Measurements from ENCODE around the gene FRYL. TPM values are rescaled to one million over a fixed set of nuclear protein-coding genes. Genes with fewer than 3 reads are reported as not detected.
"Not testable (repeated sequence)": the region's sequence is repeated elsewhere in the genome, so short reads cannot be mapped to it uniquely, and the experiment has no call there.

The FRYL gene
- polyA plus RNA-seq, 4 donors = 17.0 to 78.4 (median 21.4) TPM

- H3K27ac ChIP-seq (ENCODE audit: low read depth in 1 of 3, low read length in 2 of 3) = no peak overlapping the region
- FAIRE-seq (no peak), DNase-seq (no peak)
- H3K4me1 ChIP-seq (ENCODE audit: control insufficient read depth in 3 of 3, insufficient read depth in 2 of 3, low read depth in 1 of 3, low read length in 2 of 3) = no peaks in the 10 kb centered on the region
- no peaks in the 10 kb centered on the region for H3K27me3 ChIP-seq (ENCODE audit: control insufficient read depth in 3 of 3, insufficient read depth in 3 of 3, low read length in 3 of 3)
- no peak overlapping the region for H3K4me3 ChIP-seq (ENCODE audit: low read depth in 1 of 3, low read length in 3 of 3)
- 87 to 92% (median 89%) methylated on average over 8 of the region's 8 CpGs for WGBS, 3 donors
- H3K36me3 ChIP-seq (ENCODE audit: control insufficient read depth in 3 of 3, insufficient read depth in 2 of 3, low read depth in 1 of 3, low read length in 3 of 3) = no peaks in the 10 kb centered on the region
- H3K9me3 ChIP-seq (ENCODE audit: control insufficient read depth in 2 of 2, insufficient read depth in 1 of 2, low read depth in 1 of 2, low read length in 1 of 2) = no peaks in the 10 kb centered on the region
These were observed 24.7 kb upstream of the FRYL start for GRCh38 chr4:48804584-48805301.

GRCh38 chr4:48801016-48801715, 21.1 kb upstream of the FRYL start:
- Histone ChIP-seq H3K27ac (ENCODE audit: low read depth in 1 of 3, low read length in 2 of 3) (no peak overlapping the region), H3K4me3 (ENCODE audit: low read depth in 1 of 3, low read length in 3 of 3) (no peak overlapping the region), H3K4me1 (ENCODE audit: control insufficient read depth in 3 of 3, insufficient read depth in 2 of 3, low read depth in 1 of 3, low read length in 2 of 3) (no peaks in the 10 kb centered on the region), H3K27me3 (ENCODE audit: control insufficient read depth in 3 of 3, insufficient read depth in 3 of 3, low read length in 3 of 3) (no peaks in the 10 kb centered on the region), H3K36me3 (ENCODE audit: control insufficient read depth in 3 of 3, insufficient read depth in 2 of 3, low read depth in 1 of 3, low read length in 3 of 3) (no peaks in the 10 kb centered on the region), H3K9me3 (ENCODE audit: control insufficient read depth in 2 of 2, insufficient read depth in 1 of 2, low read depth in 1 of 2, low read length in 1 of 2) (no peaks in the 10 kb centered on the region)
- FAIRE-seq (no peak), DNase-seq (no peak)
- WGBS, 3 donors = 13 to 53% (median 43%) methylated on average over 3 of the region's 3 CpGs

GRCh38 chr4:48800155-48800554, 20.1 kb upstream of the FRYL start:
- not testable (repeated sequence) for DNase-seq; H3K36me3 ChIP-seq (ENCODE audit: control insufficient read depth in 3 of 3, insufficient read depth in 2 of 3, low read depth in 1 of 3, low read length in 3 of 3); FAIRE-seq; H3K27me3 ChIP-seq (ENCODE audit: control insufficient read depth in 3 of 3, insufficient read depth in 3 of 3, low read length in 3 of 3); H3K27ac ChIP-seq (ENCODE audit: low read depth in 1 of 3, low read length in 2 of 3); H3K4me3 ChIP-seq (ENCODE audit: low read depth in 1 of 3, low read length in 3 of 3); H3K9me3 ChIP-seq (ENCODE audit: control insufficient read depth in 2 of 2, insufficient read depth in 1 of 2, low read depth in 1 of 2, low read length in 1 of 2); H3K4me1 ChIP-seq (ENCODE audit: control insufficient read depth in 3 of 3, insufficient read depth in 2 of 3, low read depth in 1 of 3, low read length in 2 of 3)
- WGBS, 3 donors = 72 to 92% (median 81%) methylated on average over 2 of the region's 2 CpGs

- H3K4me3 ChIP-seq (ENCODE audit: low read depth in 1 of 3, low read length in 3 of 3) = no peak overlapping the region
- no peak for FAIRE-seq
These were observed 19.1 kb upstream of the FRYL start for GRCh38 chr4:48799157-48799556.

GRCh38 chr4:48798117-48798516, 18.0 kb upstream of the FRYL start:
- DNase-seq = no peak
- FAIRE-seq = no peak
- Histone ChIP-seq H3K4me1 (ENCODE audit: control insufficient read depth in 3 of 3, insufficient read depth in 2 of 3, low read depth in 1 of 3, low read length in 2 of 3) (no peaks in the 10 kb centered on the region), H3K36me3 (ENCODE audit: control insufficient read depth in 3 of 3, insufficient read depth in 2 of 3, low read depth in 1 of 3, low read length in 3 of 3) (no peaks in the 10 kb centered on the region), H3K9me3 (ENCODE audit: control insufficient read depth in 2 of 2, insufficient read depth in 1 of 2, low read depth in 1 of 2, low read length in 1 of 2) (no peaks in the 10 kb centered on the region), H3K27ac (ENCODE audit: low read depth in 1 of 3, low read length in 2 of 3) (no peak overlapping the region), H3K4me3 (ENCODE audit: low read depth in 1 of 3, low read length in 3 of 3) (no peak overlapping the region), H3K27me3 (ENCODE audit: control insufficient read depth in 3 of 3, insufficient read depth in 3 of 3, low read length in 3 of 3) (no peaks in the 10 kb centered on the region)
- 87 to 91% (median 87%) methylated on average over 2 of the region's 2 CpGs for WGBS, 3 donors

More at GRCh38 chr4:48799157-48799556, 19.1 kb upstream of the FRYL start:
- Histone ChIP-seq H3K27me3 (ENCODE audit: control insufficient read depth in 3 of 3, insufficient read depth in 3 of 3, low read length in 3 of 3) (no peaks in the 10 kb centered on the region), H3K9me3 (ENCODE audit: control insufficient read depth in 2 of 2, insufficient read depth in 1 of 2, low read depth in 1 of 2, low read length in 1 of 2) (no peaks in the 10 kb centered on the region), H3K4me1 (ENCODE audit: control insufficient read depth in 3 of 3, insufficient read depth in 2 of 3, low read depth in 1 of 3, low read length in 2 of 3) (no peaks in the 10 kb centered on the region), H3K36me3 (ENCODE audit: control insufficient read depth in 3 of 3, insufficient read depth in 2 of 3, low read depth in 1 of 3, low read length in 3 of 3) (no peaks in the 10 kb centered on the region), H3K27ac (ENCODE audit: low read depth in 1 of 3, low read length in 2 of 3) (no peak overlapping the region)
- WGBS, 3 donors = 62 to 73% (median 69%) methylated on average over 2 of the region's 2 CpGs
- DNase-seq = no peak

GRCh38 chr4:48796927-48797679, 17.0 kb upstream of the FRYL start:
- H3K9me3 ChIP-seq (ENCODE audit: control insufficient read depth in 2 of 2, insufficient read depth in 1 of 2, low read depth in 1 of 2, low read length in 1 of 2) = no peaks in the 10 kb centered on the region
- WGBS, 3 donors = 62 to 69% (median 64%) methylated on average over 1 of the region's 1 CpG
- FAIRE-seq = no peak

GRCh38 chr4:48796191-48796926, 16.3 kb upstream of the FRYL start:
- Histone ChIP-seq H3K27ac (ENCODE audit: low read depth in 1 of 3, low read length in 2 of 3) (no peak overlapping the region), H3K4me1 (ENCODE audit: control insufficient read depth in 3 of 3, insufficient read depth in 2 of 3, low read depth in 1 of 3, low read length in 2 of 3) (no peaks in the 10 kb centered on the region), H3K36me3 (ENCODE audit: control insufficient read depth in 3 of 3, insufficient read depth in 2 of 3, low read depth in 1 of 3, low read length in 3 of 3) (no peaks in the 10 kb centered on the region), H3K27me3 (ENCODE audit: control insufficient read depth in 3 of 3, insufficient read depth in 3 of 3, low read length in 3 of 3) (no peaks in the 10 kb centered on the region), H3K4me3 (ENCODE audit: low read depth in 1 of 3, low read length in 3 of 3) (no peak overlapping the region), H3K9me3 (ENCODE audit: control insufficient read depth in 2 of 2, insufficient read depth in 1 of 2, low read depth in 1 of 2, low read length in 1 of 2) (no peaks in the 10 kb centered on the region)
- WGBS, 3 donors = 79 to 85% (median 84%) methylated on average over 2 of the region's 2 CpGs
- FAIRE-seq = no peak
- DNase-seq = no peak

More at GRCh38 chr4:48796927-48797679, 17.0 kb upstream of the FRYL start:
- H3K4me3 ChIP-seq (ENCODE audit: low read depth in 1 of 3, low read length in 3 of 3) = no peak overlapping the region
- no peaks in the 10 kb centered on the region for H3K36me3 ChIP-seq (ENCODE audit: control insufficient read depth in 3 of 3, insufficient read depth in 2 of 3, low read depth in 1 of 3, low read length in 3 of 3)
- no peak overlapping the region for H3K27ac ChIP-seq (ENCODE audit: low read depth in 1 of 3, low read length in 2 of 3)
- H3K4me1 ChIP-seq (ENCODE audit: control insufficient read depth in 3 of 3, insufficient read depth in 2 of 3, low read depth in 1 of 3, low read length in 2 of 3) = no peaks in the 10 kb centered on the region
- H3K27me3 ChIP-seq (ENCODE audit: control insufficient read depth in 3 of 3, insufficient read depth in 3 of 3, low read length in 3 of 3) = no peaks in the 10 kb centered on the region
- no peak for DNase-seq

- Histone ChIP-seq H3K36me3 (ENCODE audit: control insufficient read depth in 3 of 3, insufficient read depth in 2 of 3, low read depth in 1 of 3, low read length in 3 of 3) (no peaks in the 10 kb centered on the region), H3K27ac (ENCODE audit: low read depth in 1 of 3, low read length in 2 of 3) (no peak overlapping the region), H3K9me3 (ENCODE audit: control insufficient read depth in 2 of 2, insufficient read depth in 1 of 2, low read depth in 1 of 2, low read length in 1 of 2) (no peaks in the 10 kb centered on the region), H3K4me1 (ENCODE audit: control insufficient read depth in 3 of 3, insufficient read depth in 2 of 3, low read depth in 1 of 3, low read length in 2 of 3) (no peaks in the 10 kb centered on the region), H3K27me3 (ENCODE audit: control insufficient read depth in 3 of 3, insufficient read depth in 3 of 3, low read length in 3 of 3) (no peaks in the 10 kb centered on the region), H3K4me3 (ENCODE audit: low read depth in 1 of 3, low read length in 3 of 3) (no peak overlapping the region)
- FAIRE-seq (no peak), DNase-seq (no peak)
- WGBS, 3 donors = 94 to 100% (median 95%) methylated on average over 3 of the region's 3 CpGs
These were observed 15.0 kb upstream of the FRYL start for GRCh38 chr4:48795108-48795507.

All from small intestine (tissue), 7 donors.